Epithelial cell of proximal tubule (primary cell): ENCODE measurements around the gene MARVELD2. TPM values are rescaled to one million over a fixed set of nuclear protein-coding genes. Genes with fewer than 3 reads are reported as not detected.
"Not testable (repeated sequence)": the region's sequence is repeated elsewhere in the genome, so short reads cannot be mapped to it uniquely, and the experiment has no call there.

ENCODE experiments used
- DNase-seq: peaks from one replicate; pipeline ENCODE4 v3.0.0-alpha.2; 2011; ENCODE audit warnings: low read depth
- H3K4me3 ChIP-seq: 2 replicates; pipeline ENCODE4 v1.5.1; 2011; ENCODE audit warnings: low read depth, mild to moderate bottlenecking, low read length
- total RNA-seq: library from RNA; depleted of rRNA; stranded (reverse); fragments of >200 nt; gene quantifications from 2 replicates; pipeline ENCODE4 v1.2.3, GENCODE V29; 2015
- TF ChIP-seq, protein P1 (sequence below): conservative IDR thresholded peaks from 2 replicates; pipeline ENCODE4 v1.5.1; 2012; ENCODE audit warnings: low read depth, mild to moderate bottlenecking, low read length

Gene MARVELD2
- total RNA-seq, 1 donor from 2014 or later = 13.1 TPM

GRCh38 chr5:69431424-69432303 is 16.7 kb downstream of the MARVELD2 start:
- TF ChIP-seq, protein P1, sequence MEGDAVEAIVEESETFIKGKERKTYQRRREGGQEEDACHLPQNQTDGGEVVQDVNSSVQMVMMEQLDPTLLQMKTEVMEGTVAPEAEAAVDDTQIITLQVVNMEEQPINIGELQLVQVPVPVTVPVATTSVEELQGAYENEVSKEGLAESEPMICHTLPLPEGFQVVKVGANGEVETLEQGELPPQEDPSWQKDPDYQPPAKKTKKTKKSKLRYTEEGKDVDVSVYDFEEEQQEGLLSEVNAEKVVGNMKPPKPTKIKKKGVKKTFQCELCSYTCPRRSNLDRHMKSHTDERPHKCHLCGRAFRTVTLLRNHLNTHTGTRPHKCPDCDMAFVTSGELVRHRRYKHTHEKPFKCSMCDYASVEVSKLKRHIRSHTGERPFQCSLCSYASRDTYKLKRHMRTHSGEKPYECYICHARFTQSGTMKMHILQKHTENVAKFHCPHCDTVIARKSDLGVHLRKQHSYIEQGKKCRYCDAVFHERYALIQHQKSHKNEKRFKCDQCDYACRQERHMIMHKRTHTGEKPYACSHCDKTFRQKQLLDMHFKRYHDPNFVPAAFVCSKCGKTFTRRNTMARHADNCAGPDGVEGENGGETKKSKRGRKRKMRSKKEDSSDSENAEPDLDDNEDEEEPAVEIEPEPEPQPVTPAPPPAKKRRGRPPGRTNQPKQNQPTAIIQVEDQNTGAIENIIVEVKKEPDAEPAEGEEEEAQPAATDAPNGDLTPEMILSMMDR = no peak
- DNase-seq = no peak
- H3K4me3 ChIP-seq = no peak overlapping the region

- no peak for DNase-seq
- no peak overlapping the region for H3K4me3 ChIP-seq
- TF ChIP-seq, protein P1 = no peak
These were observed 17.7 kb downstream of the MARVELD2 start for GRCh38 chr5:69432412-69433206.

DNA sequence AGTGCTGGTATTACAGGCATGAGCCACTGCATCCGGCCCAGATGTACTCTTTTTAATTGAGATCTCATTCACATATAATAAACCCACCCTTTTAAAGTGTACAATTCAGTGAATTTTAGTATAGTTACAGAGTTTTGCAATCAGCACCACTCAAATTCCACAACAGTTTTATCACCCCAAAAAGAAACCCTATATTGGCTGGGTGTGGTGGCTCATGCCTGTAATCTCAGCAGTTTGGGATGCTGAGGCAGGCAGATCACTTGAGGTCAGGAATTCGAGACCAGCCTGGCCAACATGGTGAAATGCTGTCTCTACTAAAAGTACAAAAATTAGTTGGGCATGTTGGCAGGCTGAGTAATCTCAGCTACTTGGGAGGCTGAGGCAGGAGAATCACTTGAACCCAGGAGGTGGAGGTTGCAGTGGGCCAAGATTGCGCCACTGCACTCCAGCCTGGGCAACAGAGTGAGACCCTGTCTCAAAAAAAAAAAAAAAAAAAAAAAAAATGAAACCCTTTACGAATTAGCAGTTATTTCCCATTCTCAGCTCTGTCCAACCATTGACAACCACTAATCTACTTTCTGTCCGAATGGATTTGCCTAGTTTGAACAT is 20.5 kb downstream of the MARVELD2 start:
- not testable (repeated sequence) for DNase-seq, H3K4me3 ChIP-seq

DNA sequence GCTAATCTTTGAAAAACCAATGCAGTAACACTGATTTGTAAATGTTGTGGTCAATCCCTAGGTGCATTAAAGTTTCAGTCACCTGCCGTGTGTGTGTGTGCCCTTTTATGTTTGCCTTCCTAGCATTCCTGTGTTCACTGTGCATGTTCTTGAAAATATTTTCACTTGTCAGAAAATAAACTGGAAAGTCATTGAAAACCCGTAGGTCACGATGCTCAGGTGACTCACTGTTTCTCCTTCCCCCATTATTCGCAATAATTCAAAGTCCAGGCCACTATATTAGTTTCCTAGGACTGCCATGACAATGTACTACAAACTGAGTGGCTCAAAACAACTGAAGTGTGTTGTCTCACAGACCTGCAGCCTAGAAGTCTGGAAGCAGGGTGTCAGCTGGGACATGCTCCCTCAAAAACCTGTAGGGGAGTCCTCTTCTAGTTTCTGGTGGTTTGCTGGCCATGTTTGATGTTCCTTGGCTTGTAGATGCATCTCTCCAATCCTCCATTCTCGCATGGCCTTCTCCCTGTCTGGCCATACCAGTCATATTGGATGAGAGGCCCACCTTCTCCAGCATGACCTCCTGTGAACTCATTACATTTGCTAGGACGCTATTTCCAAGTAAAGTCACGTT is 29.3 kb downstream of the MARVELD2 start:
- TF ChIP-seq, protein P1 = no peak
- no peak overlapping the region for H3K4me3 ChIP-seq
- peak; percentile 84 for DNase-seq

GRCh38 chr5:69449511-69449910 is 34.6 kb downstream of the MARVELD2 start:
- TF ChIP-seq, protein P1 = no peak
- no peak for DNase-seq
- H3K4me3 ChIP-seq = no peak overlapping the region

GRCh38 chr5:69450116-69450515 is 35.2 kb downstream of the MARVELD2 start:
- no peak overlapping the region for H3K4me3 ChIP-seq
- TF ChIP-seq, protein P1 = no peak
- DNase-seq = peak; percentile 63

DNA sequence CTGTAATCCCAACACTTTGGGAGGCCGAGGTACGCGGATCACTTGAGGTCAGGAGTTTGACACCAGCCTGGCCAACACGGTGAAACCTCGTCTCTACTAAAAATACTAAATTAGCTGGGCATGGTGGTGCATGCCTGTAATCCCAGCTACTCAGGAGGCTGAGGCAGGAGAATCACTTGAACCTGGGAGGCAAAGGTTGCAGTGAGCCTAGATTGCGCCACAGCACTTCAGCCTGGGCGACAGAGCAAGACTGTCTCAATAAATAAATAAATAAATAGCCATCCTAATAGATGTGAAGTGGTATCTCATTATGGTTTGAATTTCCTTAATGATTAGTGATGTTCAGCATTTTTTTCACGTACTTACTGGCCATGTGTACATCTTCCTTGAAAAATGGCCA is 35.6 kb downstream of the MARVELD2 start:
- DNase-seq = not testable (repeated sequence)

More for the DNA sequence above, 35.6 kb downstream of the MARVELD2 start:
- H3K4me3 ChIP-seq = not testable (repeated sequence)
